Fibroblast of pulmonary artery (primary cell): ENCODE measurements around the gene STAMBPL1.

Experiments
- DNase-seq: peaks from one replicate; pipeline ENCODE4 v3.0.0-alpha.2; 2010; ENCODE audit warnings: low read depth
- H3K4me3 ChIP-seq: replicated peaks from 2 replicates; pipeline ENCODE4 v1.5.1; 2011; ENCODE audit warnings: low read depth, mild to moderate bottlenecking, control low read depth, low read length, moderate library complexity
- TF ChIP-seq, protein P1 (sequence below): IDR thresholded peaks from 2 replicates; pipeline ENCODE4 v1.5.1; 2011; ENCODE audit warnings: mild to moderate bottlenecking, control low read depth, low read length, inconsistent platforms; ENCODE audit errors: missing control alignments

STAMBPL1 gene

DNA sequence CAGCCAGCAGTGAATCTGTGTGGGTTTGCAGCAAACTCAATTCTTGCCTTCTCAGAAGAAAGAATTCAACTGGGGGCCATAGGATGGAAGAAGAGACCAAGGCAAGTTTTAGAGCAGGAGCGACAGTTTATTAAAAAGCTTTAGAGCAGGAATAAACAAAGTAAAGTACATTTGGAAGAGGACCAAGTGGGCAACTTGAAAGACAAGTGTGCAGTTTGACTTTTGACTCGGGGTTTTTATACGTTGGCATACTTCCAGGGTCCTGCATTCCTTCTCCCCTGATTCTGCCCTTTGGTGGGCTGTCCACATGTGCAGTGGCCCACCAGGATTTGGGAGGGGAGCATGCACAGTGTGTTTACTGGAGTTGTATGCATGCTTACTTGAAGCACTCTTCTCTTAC lies 25.4 kb upstream of the STAMBPL1 start:
- DNase-seq, result no peak
- TF ChIP-seq, protein P1, sequence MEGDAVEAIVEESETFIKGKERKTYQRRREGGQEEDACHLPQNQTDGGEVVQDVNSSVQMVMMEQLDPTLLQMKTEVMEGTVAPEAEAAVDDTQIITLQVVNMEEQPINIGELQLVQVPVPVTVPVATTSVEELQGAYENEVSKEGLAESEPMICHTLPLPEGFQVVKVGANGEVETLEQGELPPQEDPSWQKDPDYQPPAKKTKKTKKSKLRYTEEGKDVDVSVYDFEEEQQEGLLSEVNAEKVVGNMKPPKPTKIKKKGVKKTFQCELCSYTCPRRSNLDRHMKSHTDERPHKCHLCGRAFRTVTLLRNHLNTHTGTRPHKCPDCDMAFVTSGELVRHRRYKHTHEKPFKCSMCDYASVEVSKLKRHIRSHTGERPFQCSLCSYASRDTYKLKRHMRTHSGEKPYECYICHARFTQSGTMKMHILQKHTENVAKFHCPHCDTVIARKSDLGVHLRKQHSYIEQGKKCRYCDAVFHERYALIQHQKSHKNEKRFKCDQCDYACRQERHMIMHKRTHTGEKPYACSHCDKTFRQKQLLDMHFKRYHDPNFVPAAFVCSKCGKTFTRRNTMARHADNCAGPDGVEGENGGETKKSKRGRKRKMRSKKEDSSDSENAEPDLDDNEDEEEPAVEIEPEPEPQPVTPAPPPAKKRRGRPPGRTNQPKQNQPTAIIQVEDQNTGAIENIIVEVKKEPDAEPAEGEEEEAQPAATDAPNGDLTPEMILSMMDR, result no peak
- no peak overlapping the region for H3K4me3 ChIP-seq

DNA sequence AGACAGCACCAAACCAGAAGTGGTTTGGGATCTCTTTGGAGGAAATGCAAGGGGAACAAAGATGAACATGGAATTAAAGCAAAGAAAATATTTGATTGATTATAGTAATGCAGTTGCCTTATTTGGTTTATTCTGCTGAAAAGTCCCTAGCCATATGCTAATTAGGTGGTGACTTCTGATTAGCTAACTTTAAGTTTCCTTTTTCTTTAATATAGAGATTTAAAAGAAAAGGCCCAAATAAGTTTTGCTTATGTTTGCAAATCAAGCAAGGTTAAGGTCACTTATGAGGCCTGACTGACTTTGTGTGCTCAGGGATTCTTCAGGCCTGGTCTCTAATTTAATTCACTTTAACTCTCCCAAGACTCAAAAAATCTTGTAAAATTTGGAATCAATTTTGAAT lies 22.2 kb upstream of the STAMBPL1 start:
- H3K4me3 ChIP-seq, result no peak overlapping the region
- TF ChIP-seq, protein P1, result no peak
- no peak for DNase-seq

DNA sequence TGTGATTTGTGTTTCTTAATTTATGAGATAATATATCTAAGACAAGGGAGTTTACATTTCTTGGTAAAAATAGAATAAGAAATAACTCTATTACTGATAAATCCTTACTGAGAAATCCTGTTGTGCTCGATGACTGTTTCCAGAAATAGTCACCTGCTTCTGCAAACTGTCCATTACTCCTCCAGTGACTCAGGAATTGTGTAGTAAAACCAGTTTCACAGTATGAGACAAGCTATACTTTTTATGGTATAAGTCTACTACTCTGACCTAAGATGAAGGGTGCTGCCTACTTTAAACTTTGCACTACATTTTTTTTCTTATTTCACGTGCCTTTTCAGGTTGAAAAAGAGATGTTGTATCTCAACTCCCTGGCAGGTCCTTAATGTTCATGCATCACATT lies 21.6 kb upstream of the STAMBPL1 start:
- no peak for DNase-seq

DNA sequence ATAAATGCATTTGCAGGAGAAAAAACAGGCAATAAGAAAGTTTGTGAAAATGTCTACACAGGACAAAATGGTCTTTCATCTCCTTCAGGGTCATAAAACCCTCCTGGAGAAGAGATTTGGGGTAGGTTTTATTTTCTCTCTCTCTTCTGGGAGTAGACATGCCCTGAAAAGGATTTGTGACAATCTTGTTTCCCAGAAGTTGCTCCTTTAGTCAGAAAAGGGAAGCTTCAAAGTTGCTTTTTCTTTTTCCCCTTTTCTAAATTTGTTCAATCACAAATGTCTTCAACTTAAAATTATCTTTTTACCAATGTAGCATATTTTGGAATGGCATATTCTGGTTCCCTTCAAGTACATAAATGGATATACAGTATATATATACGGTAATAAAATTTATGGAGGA lies 19.0 kb upstream of the STAMBPL1 start:
- TF ChIP-seq, protein P1, result no peak
- no peak for DNase-seq
- no peak overlapping the region for H3K4me3 ChIP-seq

More for the DNA sequence above, 21.6 kb upstream of the STAMBPL1 start:
- TF ChIP-seq, protein P1, result no peak
- H3K4me3 ChIP-seq, result no peak overlapping the region

DNA sequence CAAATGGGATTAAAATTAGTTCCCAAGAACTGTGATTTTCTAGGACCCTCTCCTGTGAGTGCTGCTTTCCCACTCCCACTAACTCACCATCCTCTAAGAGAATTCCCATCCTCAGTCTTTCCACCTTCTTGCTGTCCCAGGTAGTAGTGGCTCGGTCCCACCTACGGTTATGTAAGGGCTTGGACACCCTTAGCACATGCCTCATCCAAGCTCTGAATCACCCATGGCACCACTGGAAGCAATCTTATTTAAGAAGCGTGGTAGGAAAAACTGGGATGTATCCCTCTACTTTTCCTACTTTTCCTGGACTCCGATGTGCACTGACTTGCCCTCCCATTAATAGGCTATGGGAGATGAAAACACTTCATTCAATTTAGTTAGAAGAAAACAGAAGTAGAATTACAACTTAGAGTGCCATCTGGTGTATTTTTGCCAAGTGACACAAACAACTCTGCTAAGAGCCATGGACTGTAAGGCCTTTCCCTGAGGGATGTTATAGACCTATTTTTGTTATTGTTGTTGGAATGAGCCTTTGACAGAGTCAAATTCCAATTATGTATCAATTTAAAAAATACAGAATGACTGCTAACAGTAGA lies 14.7 kb upstream of the STAMBPL1 start:
- DNase-seq, result peak; percentile 45
- H3K4me3 ChIP-seq, result no peak overlapping the region
- TF ChIP-seq, protein P1, result peak; percentile 20

DNA sequence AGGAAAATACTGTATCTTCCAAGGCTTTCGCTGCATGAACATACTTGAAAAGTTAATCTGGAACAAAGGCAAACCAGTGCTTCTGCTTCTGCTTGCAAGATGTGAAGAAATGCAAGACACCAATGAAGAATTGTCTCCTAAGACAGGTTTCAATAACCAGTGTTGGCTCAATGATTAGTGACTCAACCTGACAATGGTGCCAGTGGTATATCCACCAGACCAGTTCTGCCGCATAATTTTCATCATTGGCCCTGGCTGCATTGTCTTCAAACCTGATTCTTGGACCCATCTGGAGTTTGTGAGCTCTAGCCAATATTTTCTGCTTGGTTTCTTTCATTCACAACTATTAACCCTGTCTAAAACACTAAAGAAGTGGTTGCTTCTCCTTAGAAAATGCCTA lies 13.6 kb upstream of the STAMBPL1 start:
- no peak overlapping the region for H3K4me3 ChIP-seq
- TF ChIP-seq, protein P1, result no peak
- DNase-seq, result no peak

DNA sequence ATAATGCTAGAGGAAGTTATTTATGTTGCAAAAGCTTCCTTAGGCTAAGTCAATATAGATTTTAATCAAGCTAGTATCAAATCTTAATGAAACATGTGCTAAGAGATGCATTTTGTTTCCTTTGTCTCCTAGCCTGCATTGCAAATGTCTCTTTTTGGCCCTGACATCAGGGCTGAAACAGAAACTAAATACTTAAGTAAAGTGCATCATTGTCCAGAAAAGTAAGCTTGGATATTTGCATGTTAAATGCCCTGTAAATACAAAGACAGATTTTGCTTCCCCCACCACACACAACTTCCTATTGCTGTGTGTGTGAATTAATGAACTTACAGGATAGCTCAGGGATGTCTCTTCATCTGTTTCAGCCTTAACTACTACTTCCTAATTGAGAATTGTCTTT lies 10.0 kb upstream of the STAMBPL1 start:
- DNase-seq, result no peak
- TF ChIP-seq, protein P1, result no peak
- H3K4me3 ChIP-seq, result no peak overlapping the region
